GM12801 (cell line): ENCODE data around the gene THEMIS.

Experiments used
- CTCF ChIP-seq: IDR thresholded peaks from one replicate; pipeline ENCODE4 v1.5.1; 2011; ENCODE audit warnings: control low read depth; ENCODE audit not compliant: insufficient read length; ENCODE audit errors: extremely low read depth

THEMIS gene

GRCh38 chr6:127816643-127817042 is 84.2 kb downstream of the THEMIS start:
- no peak for TF ChIP-seq CTCF

GRCh38 chr6:127813699-127814027 is 87.2 kb downstream of the THEMIS start:
- no peak for TF ChIP-seq CTCF

GRCh38 chr6:127812985-127813698 is 87.7 kb downstream of the THEMIS start:
- no peak for TF ChIP-seq CTCF

DNA sequence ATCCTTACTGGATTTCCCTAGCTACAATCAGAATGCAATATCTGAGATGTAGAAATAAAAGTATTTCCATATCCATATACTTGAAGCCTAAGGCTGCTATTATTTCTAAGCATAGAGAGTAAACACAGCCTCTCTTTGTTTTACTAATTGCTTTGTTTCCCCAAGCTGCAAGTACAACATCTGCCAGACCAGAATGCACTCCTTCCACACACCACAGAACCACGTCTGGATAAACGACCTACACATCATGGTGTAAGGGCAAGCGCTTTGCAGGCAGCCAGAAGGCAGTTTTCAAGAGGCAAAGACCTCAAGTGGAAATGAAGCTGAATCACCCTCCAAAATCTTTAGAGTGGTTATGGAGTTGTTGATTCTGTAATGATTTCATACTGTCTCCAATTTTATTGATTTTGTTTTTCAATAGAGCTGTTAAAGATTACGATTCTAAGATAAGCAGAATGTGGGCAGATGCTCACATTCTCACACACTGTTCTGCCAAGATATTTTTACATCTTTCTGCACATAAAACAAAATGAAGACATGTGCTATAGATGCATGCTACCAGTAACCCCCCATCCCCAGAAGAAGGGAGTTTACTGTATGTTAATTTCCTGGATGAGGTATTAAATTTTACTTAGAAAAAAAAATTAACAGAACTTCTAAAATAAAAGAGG is 88.8 kb downstream of the THEMIS start:
- no peak for TF ChIP-seq CTCF

DNA sequence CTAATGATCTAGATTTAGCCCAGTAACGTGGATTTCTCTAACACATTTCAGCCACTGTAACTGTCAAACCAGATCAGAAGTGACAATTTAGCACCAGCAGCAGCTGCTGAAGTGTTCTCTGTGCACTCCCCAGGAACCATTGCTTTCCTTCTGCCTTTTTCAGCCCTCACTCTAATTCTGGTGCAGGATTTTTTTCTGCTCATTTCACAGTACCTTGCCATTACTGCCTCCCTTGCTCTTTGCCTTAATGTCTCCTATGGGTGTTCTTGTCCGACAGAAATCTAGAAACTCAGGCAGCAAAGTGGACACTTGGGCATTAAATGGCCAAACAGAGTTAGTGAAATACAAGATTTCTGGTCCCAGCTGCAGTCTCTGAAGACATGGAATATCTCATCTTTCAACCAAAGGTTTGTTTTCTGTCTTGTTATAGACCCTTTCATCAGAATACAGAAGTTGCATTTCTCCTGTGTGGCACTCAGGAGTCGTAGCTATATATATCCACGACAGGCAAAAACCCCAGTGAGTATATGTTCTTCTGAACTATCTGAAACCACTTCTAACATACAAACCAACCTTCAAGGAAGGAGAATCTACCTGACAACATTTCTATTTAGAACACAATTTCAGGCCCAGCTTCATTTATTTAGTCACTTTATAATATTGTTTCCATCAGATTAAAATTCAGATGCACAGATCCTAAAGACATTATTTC is 92.9 kb downstream of the THEMIS start:
- no peak for TF ChIP-seq CTCF

GRCh38 chr6:127796713-127797112 is 104.1 kb downstream of the THEMIS start:
- no peak for TF ChIP-seq CTCF

DNA sequence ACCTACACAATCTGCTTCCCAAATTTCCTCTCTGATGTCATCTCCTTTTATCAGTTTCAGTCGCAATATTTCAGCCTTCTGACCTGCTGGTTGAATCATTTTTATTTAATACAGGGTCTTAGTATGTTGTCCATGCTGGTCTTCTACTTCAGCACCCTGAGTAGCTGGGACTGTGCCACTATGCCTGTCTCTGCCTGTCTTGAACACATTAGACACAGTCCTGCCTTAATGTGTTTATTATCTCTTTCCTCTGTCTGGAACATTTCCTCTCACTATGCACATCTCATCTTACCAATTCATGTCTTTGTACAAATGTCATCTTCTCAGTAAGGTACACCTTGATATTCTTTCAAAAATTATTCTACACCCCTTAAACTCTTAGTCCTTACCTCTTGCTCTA is 106.5 kb downstream of the THEMIS start:
- TF ChIP-seq CTCF: no peak
